KBM-7 (cell line): ENCODE measurements around the gene WNT2B.

Experiments used
- DNase-seq: peaks from one replicate; pipeline ENCODE4 v3.0.0-alpha.2; 2015
- in situ Hi-C: fragments of 300-500 bp; cut with MboI; formaldehyde crosslinking; loops from 2 replicates; pipeline ENCODE4 v1.14.3; 2020; ENCODE audit warnings: low sequenced_read_pairs, low pct_unique_long_range_greater_than_20kb, mixed read lengths

WNT2B gene

DNA sequence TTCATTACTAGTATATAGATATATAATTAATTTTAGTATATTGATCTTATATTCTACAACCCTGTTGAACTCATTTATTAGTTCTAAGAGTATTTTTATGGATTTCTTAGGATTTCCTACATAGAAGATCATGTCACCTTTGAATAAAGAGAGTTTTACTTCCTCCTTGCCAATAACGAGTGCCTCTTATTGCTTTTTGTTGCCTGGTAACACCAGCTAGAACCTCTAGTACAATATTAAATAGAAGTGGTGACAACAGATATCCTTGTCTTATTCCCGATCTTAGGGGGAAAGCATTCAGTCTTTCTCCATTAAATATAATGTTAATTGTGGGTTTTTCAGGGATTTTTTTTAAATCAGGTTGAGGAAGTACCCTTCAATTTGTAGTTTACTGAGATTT is 40.8 kb downstream of the WNT2B start:
- in situ Hi-C loops: no loop called here
- no peak for DNase-seq

- in situ Hi-C loops: no loop called here
- DNase-seq: no peak
These were observed 45.6 kb downstream of the WNT2B start for GRCh38 chr1:112554411-112554810.

DNA sequence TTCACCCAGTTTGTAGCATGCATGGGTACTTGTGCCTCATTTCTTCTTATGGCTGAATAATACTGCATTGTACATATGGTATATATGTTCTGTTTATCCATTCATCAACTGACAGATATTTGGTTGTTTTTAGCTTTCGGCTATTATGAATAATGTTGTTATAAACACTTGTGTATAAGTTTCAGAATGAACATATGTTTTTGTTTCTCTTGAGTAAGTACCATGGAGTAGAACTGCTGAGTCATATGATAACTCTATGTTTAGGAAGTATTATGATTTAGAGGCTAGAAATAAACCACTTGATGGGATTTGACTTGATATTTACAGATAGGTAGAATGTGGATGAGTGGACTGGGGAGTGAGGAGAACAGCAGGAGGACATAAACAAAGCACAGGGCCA is 48.6 kb downstream of the WNT2B start:
- in situ Hi-C loops: no loop called here
- DNase-seq: no peak

GRCh38 chr1:112558634-112559033 is 49.9 kb downstream of the WNT2B start:
- in situ Hi-C loops: no loop called here

DNA sequence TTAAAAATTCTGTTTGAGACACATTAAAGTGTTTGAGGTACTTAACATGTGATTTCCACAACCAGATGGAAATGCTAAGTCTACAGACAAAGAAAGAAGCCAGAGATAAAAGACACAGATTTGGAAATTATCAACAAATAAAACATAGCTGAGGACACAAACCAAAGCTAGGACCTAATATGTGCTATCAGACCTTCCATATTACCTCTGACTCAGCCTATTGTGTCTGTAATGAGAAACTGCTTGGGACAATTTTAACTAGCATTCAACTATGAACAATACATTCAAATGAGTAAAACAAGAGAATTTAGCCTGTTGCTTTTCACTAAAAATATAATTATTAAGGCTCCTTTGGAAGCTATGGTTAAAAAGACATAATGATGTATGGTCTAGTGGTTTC is 54.6 kb downstream of the WNT2B start:
- in situ Hi-C loops: no loop called here
- DNase-seq: no peak

More at GRCh38 chr1:112558634-112559033, 49.9 kb downstream of the WNT2B start:
- DNase-seq: no peak

DNA sequence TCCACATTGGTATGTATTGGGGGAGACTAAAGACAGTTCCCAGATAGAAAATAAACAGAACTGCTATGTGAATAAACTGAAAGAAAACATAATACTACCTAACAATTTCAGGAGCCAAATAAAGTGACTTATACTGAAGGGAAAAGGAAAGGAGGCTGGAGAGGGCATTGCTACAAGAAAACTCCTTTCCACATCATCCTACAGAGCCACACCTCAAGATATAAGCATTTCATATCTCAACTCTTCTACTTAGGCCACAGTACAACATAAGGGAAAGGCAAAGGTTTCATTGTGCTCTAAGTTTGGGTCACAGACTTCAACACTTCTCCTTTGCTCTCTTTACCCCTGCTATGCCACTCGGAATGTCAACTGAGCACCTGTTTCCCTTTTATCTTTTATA is 55.3 kb downstream of the WNT2B start:
- in situ Hi-C loops: no loop called here
- DNase-seq: no peak

- no peak for DNase-seq
These were observed 57.0 kb downstream of the WNT2B start for GRCh38 chr1:112565800-112566199.

DNA sequence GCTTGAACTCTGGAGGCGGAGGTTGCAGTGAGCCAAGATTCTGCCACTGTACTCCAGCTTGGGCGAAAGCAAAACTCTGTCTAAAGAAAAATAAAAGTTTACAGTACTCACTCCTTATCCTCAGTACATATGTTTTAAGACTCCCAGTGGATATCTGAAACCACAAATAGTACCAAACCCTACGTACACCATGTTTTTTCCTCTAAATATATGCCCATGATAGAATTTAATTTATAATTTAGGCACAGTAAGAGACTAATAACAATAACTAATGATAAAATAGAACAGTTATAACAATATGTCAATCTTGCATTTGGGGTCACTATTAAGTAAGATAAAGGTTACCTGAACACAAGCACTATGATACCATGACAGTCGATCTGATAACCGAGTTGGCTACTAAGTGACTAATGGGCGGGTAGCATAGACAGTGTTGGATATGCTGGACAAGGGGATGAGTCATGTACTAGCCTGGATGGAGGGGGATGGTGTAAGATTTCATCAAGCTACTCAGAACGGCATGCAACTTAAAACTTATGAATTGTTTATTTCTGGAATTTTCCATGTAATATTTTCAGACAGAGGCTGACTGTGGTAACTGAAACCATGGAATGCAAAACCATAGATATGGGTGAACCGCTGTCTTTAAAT is 66.5 kb downstream of the WNT2B start:
- DNase-seq: no peak

More at GRCh38 chr1:112565800-112566199, 57.0 kb downstream of the WNT2B start:
- in situ Hi-C loops: no loop called here

DNA sequence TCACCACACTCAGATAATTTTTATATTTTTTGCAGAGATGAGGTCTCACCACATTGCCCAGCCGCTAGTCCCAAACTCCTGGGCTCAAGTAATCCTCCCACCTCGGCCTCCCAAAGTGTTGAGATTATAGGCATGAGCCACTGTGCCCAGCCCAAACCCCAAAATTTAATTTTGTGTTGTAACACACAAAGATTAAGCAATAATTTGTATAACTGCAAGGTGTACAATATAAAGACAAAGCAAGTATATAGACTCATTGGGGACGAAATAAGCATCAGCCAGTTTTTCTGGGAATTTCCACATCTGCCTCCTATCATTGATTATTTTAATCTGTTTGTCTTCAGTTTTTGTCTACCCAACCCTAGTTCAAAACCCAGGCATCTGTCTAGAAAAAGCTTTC is 67.5 kb downstream of the WNT2B start:
- no peak for DNase-seq
- in situ Hi-C loops: no loop called here

More for the DNA sequence above, 66.5 kb downstream of the WNT2B start:
- in situ Hi-C loops: no loop called here
